ENCODE measurements around the gene CCDC51.

CCDC51 gene

GRCh38 chr3:48431224-48432029 lies 8.5 kb downstream of the CCDC51 start:
- DNase-seq (ENCODE audit: low spot score), result no peak
- no peak for TF ChIP-seq CTCF (IDR thresholded peaks at IDR 0.05; ENCODE audit: extremely low read depth, missing control alignments)

GRCh38 chr3:48430708-48431101 lies 9.2 kb downstream of the CCDC51 start:
- TF ChIP-seq CTCF (IDR thresholded peaks at IDR 0.05; ENCODE audit: extremely low read depth, missing control alignments), result no peak
- no peak for DNase-seq (ENCODE audit: low spot score)

DNA sequence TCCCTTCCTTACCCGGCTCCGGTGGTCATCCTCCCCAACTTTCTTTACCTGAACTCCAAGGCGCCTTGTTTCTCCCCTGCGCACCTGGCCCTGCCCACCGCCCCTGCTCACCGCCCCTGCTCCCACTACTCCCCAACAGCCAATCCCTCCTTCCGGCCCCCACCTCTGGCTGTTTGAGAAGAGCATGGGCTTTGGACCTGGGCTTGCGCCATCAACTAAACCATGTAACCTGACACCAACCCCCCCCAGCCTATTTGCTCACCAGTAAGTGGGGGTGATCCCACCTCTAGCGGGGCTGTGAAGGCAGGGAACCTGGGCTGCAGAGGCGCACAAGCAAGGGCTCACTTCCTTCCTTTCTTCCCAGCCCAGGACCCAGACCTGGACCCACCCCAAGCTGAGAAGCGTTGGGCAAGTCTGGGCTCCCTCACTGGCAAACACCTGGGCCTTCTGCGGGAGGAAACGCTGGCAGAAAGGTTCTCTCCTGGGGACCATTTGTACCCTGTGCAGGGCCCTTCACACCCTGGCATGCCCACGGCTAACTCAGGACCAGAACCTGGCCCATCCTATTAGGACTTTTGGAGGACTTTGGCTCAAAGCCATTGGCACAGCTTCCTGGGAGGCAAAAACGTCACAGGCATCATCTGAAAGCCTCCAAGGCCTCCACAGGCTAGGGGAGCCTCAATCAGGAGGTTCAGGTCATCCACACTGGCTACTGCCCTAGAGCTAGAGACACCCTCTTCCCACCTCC lies 9.8 kb downstream of the CCDC51 start, which contains the start of gene PLXNB1:
TSS of gene PLXNB1 (minus strand) at position 127 of the 748 bp plus-strand sequence. CDS start 5,475 bp downstream, outside the sequence.
- no peak for TF ChIP-seq CTCF (IDR thresholded peaks at IDR 0.05; ENCODE audit: extremely low read depth, missing control alignments)
- no peak for DNase-seq (ENCODE audit: low spot score)

GRCh38 chr3:48429317-48429959 lies 10.5 kb downstream of the CCDC51 start:
- no peak for TF ChIP-seq CTCF (IDR thresholded peaks at IDR 0.05; ENCODE audit: extremely low read depth, missing control alignments)
- DNase-seq (ENCODE audit: low spot score), result peak; percentile 90

DNA sequence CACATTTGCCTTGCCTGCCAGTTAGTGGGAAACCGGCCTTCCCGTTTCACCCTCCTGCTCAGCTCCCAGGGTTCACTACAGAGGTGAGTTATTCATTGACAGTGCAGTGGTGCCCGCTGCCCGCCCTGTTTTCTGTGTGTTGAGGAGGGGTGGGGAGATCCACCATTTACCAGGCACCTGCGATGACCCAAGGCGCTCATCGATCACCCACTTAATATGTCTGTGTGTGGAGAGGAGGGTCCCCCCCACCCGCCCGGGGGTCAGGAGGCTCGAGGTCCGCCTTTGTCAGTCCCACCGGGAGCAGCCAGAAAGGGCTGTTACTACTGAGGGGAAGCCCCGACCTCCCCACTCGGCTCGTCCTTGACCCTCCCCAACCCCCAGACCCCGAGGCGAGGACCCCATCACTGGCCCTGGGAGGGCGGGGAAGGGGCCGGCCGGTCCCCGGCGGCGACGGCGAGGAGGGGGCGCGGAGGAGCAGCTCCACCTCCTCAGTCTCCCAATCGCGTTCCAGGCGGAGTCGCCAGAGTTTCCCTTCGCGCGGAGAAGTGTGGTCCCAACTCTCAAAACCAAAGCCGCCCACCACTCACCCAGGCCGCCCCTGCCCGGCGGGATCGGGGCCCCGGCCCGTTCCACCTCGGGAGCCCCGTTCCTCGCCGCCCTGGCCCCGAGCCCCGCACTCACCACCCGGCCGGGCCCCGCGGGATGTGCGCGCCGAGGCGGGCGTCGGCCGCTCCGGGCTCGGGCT lies 11.2 kb downstream of the CCDC51 start:
- no peak for DNase-seq (ENCODE audit: low spot score)
- TF ChIP-seq CTCF (IDR thresholded peaks at IDR 0.05; ENCODE audit: extremely low read depth, missing control alignments), result no peak

GRCh38 chr3:48428088-48428571 lies 11.8 kb downstream of the CCDC51 start:
- no peak for DNase-seq (ENCODE audit: low spot score)
- TF ChIP-seq CTCF (IDR thresholded peaks at IDR 0.05; ENCODE audit: extremely low read depth, missing control alignments), result no peak

Measured in GM20000 (cell line).